ENCODE measurements around the gene PEAR1. TPM values are rescaled to one million over a fixed set of nuclear protein-coding genes. Genes with fewer than 3 reads are reported as not detected.

Gene PEAR1, protein sequence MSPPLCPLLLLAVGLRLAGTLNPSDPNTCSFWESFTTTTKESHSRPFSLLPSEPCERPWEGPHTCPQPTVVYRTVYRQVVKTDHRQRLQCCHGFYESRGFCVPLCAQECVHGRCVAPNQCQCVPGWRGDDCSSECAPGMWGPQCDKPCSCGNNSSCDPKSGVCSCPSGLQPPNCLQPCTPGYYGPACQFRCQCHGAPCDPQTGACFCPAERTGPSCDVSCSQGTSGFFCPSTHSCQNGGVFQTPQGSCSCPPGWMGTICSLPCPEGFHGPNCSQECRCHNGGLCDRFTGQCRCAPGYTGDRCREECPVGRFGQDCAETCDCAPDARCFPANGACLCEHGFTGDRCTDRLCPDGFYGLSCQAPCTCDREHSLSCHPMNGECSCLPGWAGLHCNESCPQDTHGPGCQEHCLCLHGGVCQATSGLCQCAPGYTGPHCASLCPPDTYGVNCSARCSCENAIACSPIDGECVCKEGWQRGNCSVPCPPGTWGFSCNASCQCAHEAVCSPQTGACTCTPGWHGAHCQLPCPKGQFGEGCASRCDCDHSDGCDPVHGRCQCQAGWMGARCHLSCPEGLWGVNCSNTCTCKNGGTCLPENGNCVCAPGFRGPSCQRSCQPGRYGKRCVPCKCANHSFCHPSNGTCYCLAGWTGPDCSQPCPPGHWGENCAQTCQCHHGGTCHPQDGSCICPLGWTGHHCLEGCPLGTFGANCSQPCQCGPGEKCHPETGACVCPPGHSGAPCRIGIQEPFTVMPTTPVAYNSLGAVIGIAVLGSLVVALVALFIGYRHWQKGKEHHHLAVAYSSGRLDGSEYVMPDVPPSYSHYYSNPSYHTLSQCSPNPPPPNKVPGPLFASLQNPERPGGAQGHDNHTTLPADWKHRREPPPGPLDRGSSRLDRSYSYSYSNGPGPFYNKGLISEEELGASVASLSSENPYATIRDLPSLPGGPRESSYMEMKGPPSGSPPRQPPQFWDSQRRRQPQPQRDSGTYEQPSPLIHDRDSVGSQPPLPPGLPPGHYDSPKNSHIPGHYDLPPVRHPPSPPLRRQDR
- 0.49 and 1.7 TPM in 2 replicates for total RNA-seq (2014; rRNA removed; shearing (Covaris generic))

DNA sequence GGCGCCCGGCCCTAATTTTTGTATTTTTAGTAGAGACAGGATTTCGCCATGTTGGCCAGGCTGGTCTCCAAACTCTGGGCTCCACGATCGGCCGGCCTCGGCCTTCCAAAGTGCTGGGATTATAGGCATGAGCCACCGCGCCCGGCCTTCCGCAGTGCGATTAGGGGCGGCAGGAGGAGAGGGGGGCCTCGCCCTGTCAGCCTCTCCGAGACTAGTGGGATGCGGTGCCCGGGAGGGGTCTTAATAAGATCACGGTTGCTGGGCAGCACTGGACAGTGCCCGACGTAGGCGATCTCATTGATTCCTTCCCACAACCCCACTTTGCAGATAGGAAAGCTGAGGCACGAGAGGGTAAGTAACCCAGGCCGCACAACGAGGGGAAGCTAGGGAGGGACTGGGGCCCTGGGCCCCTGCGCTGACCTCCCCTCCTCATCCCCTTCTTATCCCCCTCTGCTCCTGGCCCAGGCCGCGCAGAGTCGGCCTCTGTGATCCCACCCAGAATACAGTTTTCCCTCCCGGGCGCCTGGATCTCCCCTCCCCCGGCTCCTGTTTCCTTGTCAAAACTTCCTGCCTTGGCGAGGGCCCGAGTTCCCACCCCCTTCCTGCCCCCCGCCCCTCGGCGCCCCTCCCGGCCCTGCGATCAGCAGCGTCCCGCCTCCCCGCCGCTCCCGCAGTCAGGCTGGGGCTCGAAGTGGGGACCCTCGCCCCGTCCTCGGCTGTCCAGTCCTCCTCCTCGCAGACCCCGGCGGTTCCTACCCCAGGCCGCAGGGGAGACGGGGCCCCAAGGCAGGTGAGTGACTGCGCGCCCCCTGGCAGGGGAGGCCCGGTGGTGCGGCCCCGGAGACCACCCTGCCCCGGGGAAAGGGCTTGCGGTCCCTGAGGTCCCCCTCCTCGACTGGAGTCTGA is at the start of gene PEAR1:
TSS of gene PEAR1 (plus strand) at position 671 of the 906 bp plus-strand sequence. CDS start 10,209 bp downstream, outside the sequence.

DNA sequence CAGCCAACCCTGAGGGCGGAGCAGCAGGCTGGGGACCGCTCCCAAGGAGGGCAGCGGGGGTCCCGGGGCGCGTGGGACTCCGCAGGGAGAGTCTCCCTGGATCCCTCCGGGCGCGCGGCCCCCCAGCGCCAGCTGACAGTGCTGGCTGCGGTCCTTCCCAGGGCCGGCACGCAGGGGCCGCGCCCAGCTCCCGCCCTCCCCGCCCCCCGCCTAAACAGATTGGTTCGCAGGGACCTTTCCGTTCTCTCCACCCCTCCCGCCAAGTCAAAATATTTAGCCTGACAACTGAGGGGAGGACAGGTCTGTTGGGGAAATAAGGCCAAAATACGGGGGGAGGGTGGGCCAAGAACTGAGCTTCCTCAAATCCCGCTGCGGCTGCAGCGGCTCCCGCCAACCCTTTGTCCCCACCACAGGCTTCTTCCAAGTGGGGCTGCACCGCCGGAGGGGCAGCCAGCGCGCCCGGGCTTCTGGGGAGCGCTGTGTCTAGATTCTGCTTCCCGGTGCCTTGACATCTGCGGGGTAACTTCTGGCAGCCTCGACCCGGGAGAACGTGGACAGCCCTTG is 34.5 kb upstream of the PEAR1 start, which contains the start of gene INSRR:
TSS of gene INSRR (minus strand) at position 159 of the 564 bp plus-strand sequence. CDS start 496 bp downstream, outside the sequence.

DNA sequence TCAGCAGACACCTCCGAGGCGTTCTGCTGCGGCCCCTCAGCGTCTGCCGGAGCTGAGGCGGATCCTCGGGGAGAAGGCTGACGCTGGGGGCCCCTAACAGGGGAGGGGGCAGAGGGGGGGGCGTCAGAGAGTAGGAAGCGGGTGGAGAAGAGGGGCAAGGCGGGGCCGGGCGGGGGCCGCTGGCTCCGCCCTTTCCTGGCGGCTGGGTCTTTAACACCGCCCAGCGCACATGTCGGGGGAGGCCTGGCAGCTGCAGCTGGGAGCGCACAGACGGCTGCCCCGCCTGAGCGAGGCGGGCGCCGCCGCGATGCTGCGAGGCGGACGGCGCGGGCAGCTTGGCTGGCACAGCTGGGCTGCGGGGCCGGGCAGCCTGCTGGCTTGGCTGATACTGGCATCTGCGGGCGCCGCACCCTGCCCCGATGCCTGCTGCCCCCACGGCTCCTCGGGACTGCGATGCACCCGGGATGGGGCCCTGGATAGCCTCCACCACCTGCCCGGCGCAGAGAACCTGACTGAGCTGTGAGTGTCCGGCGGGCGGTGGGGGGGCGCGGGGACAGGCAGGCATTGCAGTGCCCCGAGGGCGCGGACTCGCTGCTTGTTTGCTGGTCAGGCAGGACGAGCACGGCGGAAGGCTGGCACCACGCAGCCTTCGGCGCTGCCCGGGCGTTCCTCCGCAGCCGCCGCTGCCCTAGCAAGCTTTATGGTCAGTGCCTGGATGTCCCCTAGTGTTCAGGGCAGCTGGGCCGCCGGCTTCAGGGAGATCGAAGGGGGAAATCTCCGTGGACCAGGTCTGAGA is 32.7 kb upstream of the PEAR1 start, which contains the start of gene NTRK1:
TSS of gene NTRK1 (plus strand) at position 238 of the 796 bp plus-strand sequence. CDS start at position 308, 70 bp downstream.

DNA sequence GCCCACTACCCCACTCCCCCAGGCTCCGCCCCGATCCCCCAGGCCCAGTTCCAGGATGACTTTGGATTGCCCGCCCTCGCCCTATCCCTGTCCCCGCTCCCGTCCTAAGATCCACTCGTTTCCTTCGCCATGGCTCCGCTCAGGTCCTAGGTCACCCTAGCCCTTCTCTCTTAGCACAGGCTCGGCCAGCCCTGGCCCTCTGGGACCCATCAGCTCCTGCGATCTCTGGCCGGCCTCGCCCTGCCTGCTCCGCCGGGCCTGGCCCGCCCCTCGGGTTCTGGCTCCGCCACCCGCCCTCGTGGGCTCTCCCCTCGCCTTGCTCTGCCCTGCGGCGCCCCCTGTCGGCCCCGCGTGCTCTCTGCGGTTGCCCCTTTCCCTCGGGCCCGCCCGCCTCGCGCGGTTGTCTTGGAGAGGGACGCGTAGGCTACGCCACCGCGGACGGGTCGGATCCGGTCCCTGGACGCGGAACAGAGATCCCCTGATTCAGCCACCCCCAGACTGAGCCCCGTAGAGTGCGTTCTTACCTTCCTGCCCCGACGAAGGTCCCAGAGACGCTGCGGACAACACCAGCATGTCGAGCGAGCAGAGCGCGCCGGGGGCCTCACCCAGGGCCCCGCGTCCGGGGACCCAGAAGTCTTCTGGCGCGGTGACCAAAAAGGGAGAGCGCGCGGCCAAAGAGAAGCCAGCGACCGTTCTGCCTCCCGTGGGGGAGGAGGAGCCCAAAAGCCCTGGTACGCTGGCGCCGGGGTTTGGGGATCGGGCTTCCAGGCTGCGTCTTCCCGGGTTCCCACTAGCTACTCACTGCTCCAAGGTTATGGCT is 26.9 kb downstream of the PEAR1 start, which contains the start of gene LRRC71:
TSS of gene LRRC71 (plus strand) at position 400 of the 820 bp plus-strand sequence. CDS start at position 572, 172 bp downstream.

Small RNAs within 50 kb of the gene (small RNA-seq; reads per million reads assigned to genes)
- not detected for gene MIR765

Other genes with a start within 250 kb of the PEAR1 start
- gene NES, start 216.3 kb upstream of the PEAR1 start, total RNA-seq (2014; rRNA removed; shearing (Covaris generic)), result 47.5 and 50.1 TPM in 2 replicates
- 1.8 and 2.6 TPM in 2 replicates for gene CRABP2, start 188.1 kb upstream of the PEAR1 start, total RNA-seq (2014; rRNA removed; shearing (Covaris generic))
- 28.6 and 47.5 TPM in 2 replicates for gene METTL25B, start 165.2 kb upstream of the PEAR1 start, total RNA-seq (2014; rRNA removed; shearing (Covaris generic))
- 44.0 and 46.3 TPM in 2 replicates for gene ISG20L2, start 165.0 kb upstream of the PEAR1 start, total RNA-seq (2014; rRNA removed; shearing (Covaris generic))
- 263 and 271 TPM in 2 replicates for gene MRPL24, start 152.6 kb upstream of the PEAR1 start, total RNA-seq (2014; rRNA removed; shearing (Covaris generic))
- gene HDGF, start 142.0 kb upstream of the PEAR1 start, total RNA-seq (2014; rRNA removed; shearing (Covaris generic)), result 661 and 664 TPM in 2 replicates
- 71.5 and 86.6 TPM in 2 replicates for gene PRCC, start 126.2 kb upstream of the PEAR1 start, total RNA-seq (2014; rRNA removed; shearing (Covaris generic))
- 1.0 and 1.8 TPM in 2 replicates for gene SH2D2A, start 76.9 kb upstream of the PEAR1 start, total RNA-seq (2014; rRNA removed; shearing (Covaris generic))
- gene INSRR, start 34.6 kb upstream of the PEAR1 start, total RNA-seq (2014; rRNA removed; shearing (Covaris generic)), result 0.05 TPM in 1 of 2 replicates, not detected in the other
- 0.91 and 1.1 TPM in 2 replicates for gene NTRK1, start 32.9 kb upstream of the PEAR1 start, total RNA-seq (2014; rRNA removed; shearing (Covaris generic))
- gene LRRC71, start 26.9 kb downstream of the PEAR1 start, total RNA-seq (2014; rRNA removed; shearing (Covaris generic)), result not detected in 2 replicates
- 35.0 and 50.0 TPM in 2 replicates for gene ARHGEF11, start 152.0 kb downstream of the PEAR1 start, total RNA-seq (2014; rRNA removed; shearing (Covaris generic))
- not detected in 2 replicates for gene ETV3L, start 206.1 kb downstream of the PEAR1 start, total RNA-seq (2014; rRNA removed; shearing (Covaris generic))
- 30.1 and 33.1 TPM in 2 replicates for gene ETV3, start 244.7 kb downstream of the PEAR1 start, total RNA-seq (2014; rRNA removed; shearing (Covaris generic))

Measured in A375 (cell line).